ENCODE results near the gene OCRL. TPM values are rescaled to one million over a fixed set of nuclear protein-coding genes. Genes with fewer than 3 reads are reported as not detected.
A peak's percentile ranks its signal among the peaks of the same experiment; 100 is the strongest.

OCRL gene
- total RNA-seq, 1 experiment from 2014 or later, result 41.4 TPM

GRCh38 chrX:129599499-129599898, 59.4 kb downstream of the OCRL start:
- Histone ChIP-seq H3K36me3 (ENCODE audit: low read depth) (no peaks in the 10 kb centered on the region), H3K27ac (no peak overlapping the region), H3K9me3 (ENCODE audit: insufficient read depth, low read depth) (no peaks in the 10 kb centered on the region), H3K4me2 (no peak overlapping the region), H2AFZ (no peak overlapping the region), H3K4me1 (replicated peaks; ENCODE audit: insufficient read depth) (peaks cover 4% of the 10 kb centered on the region; the same call in 1 of the 2 replicates), H3F3A (ENCODE audit: insufficient read depth, low read depth) (peaks cover 16% of the 10 kb centered on the region), H3K27me3 (ENCODE audit: insufficient read depth, low read depth) (no peaks in the 10 kb centered on the region), H4K20me1 (ENCODE audit: insufficient read depth) (no peaks in the 10 kb centered on the region), H3K79me2 (ENCODE audit: low read depth) (no peaks in the 10 kb centered on the region), H3K4me3 (no peak overlapping the region), H3K9me2 (ENCODE audit: insufficient read depth) (no peaks in the 10 kb centered on the region)
- no TSS peak for BruUV-seq (replicated peaks)
- TF ChIP-seq CTCF (conservative IDR thresholded peaks at IDR 0.05) (no peak), EZH2 (IDR thresholded peaks at IDR 0.05; ENCODE audit: low read depth) (no peak)
- no peak for DNase-seq
- ChIA-PET POLR2A (ENCODE audit: unreplicated experiment) (no interaction called here), CTCF (no interaction called here)
- intact Hi-C loops (cut with micrococcal nuclease; ENCODE audit: unreplicated experiment), result no loop called here

GRCh38 chrX:129599996-129600395, 59.9 kb downstream of the OCRL start:
- intact Hi-C loops (cut with micrococcal nuclease; ENCODE audit: unreplicated experiment), result loop anchor here (10.0 kb wide), 2 partner anchors 325 to 795 kb away; no protein-coding TSS in a partner anchor
- peaks cover 16% of the 10 kb centered on the region for H3F3A ChIP-seq (ENCODE audit: insufficient read depth, low read depth)
- no peak overlapping the region for H3K27ac ChIP-seq
- no peaks in the 10 kb centered on the region for H3K9me3 ChIP-seq (ENCODE audit: insufficient read depth, low read depth)
- TF ChIP-seq CTCF (conservative IDR thresholded peaks at IDR 0.05) (no peak), EZH2 (IDR thresholded peaks at IDR 0.05; ENCODE audit: low read depth) (no peak)
- H3K4me1 ChIP-seq (replicated peaks; ENCODE audit: insufficient read depth), result peaks cover 6% of the 10 kb centered on the region; the same call in 1 of the 2 replicates
- BruUV-seq (replicated peaks), result no TSS peak
- no peaks in the 10 kb centered on the region for H3K27me3 ChIP-seq (ENCODE audit: insufficient read depth, low read depth)
- H2AFZ ChIP-seq, result no peak overlapping the region
- H3K4me2 ChIP-seq, result no peak overlapping the region
- POLR2A ChIA-PET (ENCODE audit: unreplicated experiment), result no interaction called here
- no peaks in the 10 kb centered on the region for H3K36me3 ChIP-seq (ENCODE audit: low read depth)
- no peak overlapping the region for H3K4me3 ChIP-seq
- CTCF ChIA-PET, result no interaction called here
- H4K20me1 ChIP-seq (ENCODE audit: insufficient read depth), result no peaks in the 10 kb centered on the region
- H3K9me2 ChIP-seq (ENCODE audit: insufficient read depth), result no peaks in the 10 kb centered on the region
- no peak for DNase-seq
- no peaks in the 10 kb centered on the region for H3K79me2 ChIP-seq (ENCODE audit: low read depth)

- H3K9me2 ChIP-seq (ENCODE audit: insufficient read depth), result no peaks in the 10 kb centered on the region
- H2AFZ ChIP-seq, result no peak overlapping the region
- peaks cover 16% of the 10 kb centered on the region for H3F3A ChIP-seq (ENCODE audit: insufficient read depth, low read depth)
- H3K4me2 ChIP-seq, result no peak overlapping the region
- TF ChIP-seq EZH2 (IDR thresholded peaks at IDR 0.05; ENCODE audit: low read depth), result no peak
- peak; percentile 78 for TF ChIP-seq CTCF (conservative IDR thresholded peaks at IDR 0.05)
- no peak overlapping the region for H3K4me3 ChIP-seq
- DNase-seq, result no peak
- ChIA-PET POLR2A (ENCODE audit: unreplicated experiment) (no interaction called here), CTCF (interaction anchor here (0.5 to 1.3 kb wide), 7 partner anchors 77 to 1274 kb away, joined by 3 to 14 read pairs (median 3); no protein-coding TSS in a partner anchor)
- H4K20me1 ChIP-seq (ENCODE audit: insufficient read depth), result no peaks in the 10 kb centered on the region
- no peaks in the 10 kb centered on the region for H3K36me3 ChIP-seq (ENCODE audit: low read depth)
- no TSS peak for BruUV-seq (replicated peaks)
- H3K27ac ChIP-seq, result no peak overlapping the region
- no peaks in the 10 kb centered on the region for H3K27me3 ChIP-seq (ENCODE audit: insufficient read depth, low read depth)
- no peaks in the 10 kb centered on the region for H3K9me3 ChIP-seq (ENCODE audit: insufficient read depth, low read depth)
- H3K4me1 ChIP-seq (replicated peaks; ENCODE audit: insufficient read depth), result peaks cover 6% of the 10 kb centered on the region; the same call in 1 of the 2 replicates
- intact Hi-C loops (cut with micrococcal nuclease; ENCODE audit: unreplicated experiment), result loop anchor here (10.0 kb wide), 2 partner anchors 324 to 794 kb away; no protein-coding TSS in a partner anchor
- H3K79me2 ChIP-seq (ENCODE audit: low read depth), result no peaks in the 10 kb centered on the region
Observed at GRCh38 chrX:129600981-129601424, 60.9 kb downstream of the OCRL start.
